ENCODE data around the gene NAPG. TPM values are rescaled to one million over a fixed set of nuclear protein-coding genes. Genes with fewer than 3 reads are reported as not detected.
"Not testable (repeated sequence)": the region's sequence is repeated elsewhere in the genome, so short reads cannot be mapped to it uniquely, and the experiment has no call there.

Gene NAPG
- total and polyA plus RNA-seq, 2 donors (not counting 3 experiments of a cell fraction or from before 2014, with no cell fraction given) = 10.8 to 34.1 TPM

DNA sequence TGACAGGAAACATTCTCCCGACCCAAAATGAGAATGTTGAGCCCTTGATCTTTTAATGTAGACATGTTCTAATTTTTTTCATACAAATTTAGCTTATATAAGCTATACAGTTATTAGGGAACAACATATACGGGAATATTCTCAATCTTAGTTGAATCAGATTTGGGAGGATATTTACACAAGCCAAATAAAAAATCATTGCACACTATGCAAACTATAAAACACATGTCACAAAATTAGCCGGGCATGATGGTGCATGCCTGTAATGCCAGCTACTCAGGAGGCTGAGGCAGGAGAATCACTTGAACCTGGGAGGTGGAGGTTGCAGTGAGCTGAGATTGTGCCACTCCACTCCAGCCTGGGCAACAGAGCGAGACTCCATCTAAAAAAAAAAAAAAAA lies 71.9 kb downstream of the NAPG start:
- H2AFZ ChIP-seq (ENCODE audit: low read depth, low read length); POLR2A ChIA-PET; H3K9me1 ChIP-seq (replicated peaks; ENCODE audit: control insufficient read depth, extremely low read depth, insufficient read depth, low read length); H3K4me1 ChIP-seq (ENCODE audit: control insufficient read depth, extremely low read depth, insufficient read depth, low read length); H3K9me3 ChIP-seq (replicated peaks; ENCODE audit: control insufficient read depth, insufficient read depth, low read length); FAIRE-seq; H3K4me2 ChIP-seq (ENCODE audit: insufficient read depth, low read length); intact Hi-C loops (cut with micrococcal nuclease); BruUV-seq (replicated peaks); H4K20me1 ChIP-seq (replicated peaks; ENCODE audit: control insufficient read depth, extremely low read depth, insufficient read depth, low read length); H3K79me2 ChIP-seq (ENCODE audit: control insufficient read depth, insufficient read depth, low read length); H3K4me3 ChIP-seq (replicated peaks in 1 of 3; ENCODE audit: insufficient read depth in 1 of 3, low read depth in 1 of 3, low read length in 3 of 3); H3K27me3 ChIP-seq (ENCODE audit: control insufficient read depth in 2 of 2, insufficient read depth in 2 of 2, low read length in 2 of 2); H3K9ac ChIP-seq (replicated peaks; ENCODE audit: extremely low read depth, insufficient read depth, low read length); H3K27ac ChIP-seq (ENCODE audit: insufficient read depth, low read depth, low read length); DNase-seq (ENCODE audit: low read depth, low spot score); H3K36me3 ChIP-seq (ENCODE audit: control insufficient read depth in 2 of 2, extremely low read depth in 1 of 2, insufficient read depth in 2 of 2, low read length in 2 of 2); dilution Hi-C loops (cut with MboI; ENCODE audit: extremely low pct_ligation_motif_present, low sequenced_read_pairs): not testable (repeated sequence)
- CTCF ChIA-PET = interaction anchor here (1.2 kb wide), 1 partner anchor 37 kb away, joined by 4 read pairs; no protein-coding TSS in a partner anchor

DNA sequence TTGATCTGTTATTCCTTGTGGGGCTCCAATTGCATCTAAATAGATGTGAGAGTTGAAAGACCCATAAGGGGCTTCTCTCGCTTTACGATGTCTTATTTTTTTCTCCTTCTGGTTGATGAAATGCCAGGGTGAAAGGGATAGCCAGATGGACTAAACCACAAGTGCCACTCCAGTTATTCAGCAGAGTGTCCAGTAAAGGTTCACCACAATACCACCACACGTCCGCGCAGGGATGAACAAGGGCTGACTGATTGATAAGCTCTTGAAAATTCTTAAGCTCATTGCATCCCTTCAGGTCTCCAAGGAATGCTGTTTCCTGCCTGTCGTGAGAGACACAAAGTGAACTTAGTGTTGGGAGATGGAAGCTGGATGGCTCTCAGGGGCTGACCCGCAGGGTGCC lies 74.9 kb downstream of the NAPG start:
- H4K20me1 ChIP-seq (replicated peaks; ENCODE audit: control insufficient read depth, extremely low read depth, insufficient read depth, low read length); POLR2A ChIA-PET; DNase-seq (ENCODE audit: low read depth, low spot score); dilution Hi-C loops (cut with MboI; ENCODE audit: extremely low pct_ligation_motif_present, low sequenced_read_pairs); H3K27me3 ChIP-seq (ENCODE audit: control insufficient read depth in 2 of 2, insufficient read depth in 2 of 2, low read length in 2 of 2); H3K9me1 ChIP-seq (replicated peaks; ENCODE audit: control insufficient read depth, extremely low read depth, insufficient read depth, low read length); H3K9me3 ChIP-seq (replicated peaks; ENCODE audit: control insufficient read depth, insufficient read depth, low read length); BruUV-seq (replicated peaks); H3K9ac ChIP-seq (replicated peaks; ENCODE audit: extremely low read depth, insufficient read depth, low read length); CTCF ChIA-PET; H3K79me2 ChIP-seq (ENCODE audit: control insufficient read depth, insufficient read depth, low read length); H3K4me3 ChIP-seq (replicated peaks in 1 of 3; ENCODE audit: insufficient read depth in 1 of 3, low read depth in 1 of 3, low read length in 3 of 3); H3K36me3 ChIP-seq (ENCODE audit: control insufficient read depth in 2 of 2, extremely low read depth in 1 of 2, insufficient read depth in 2 of 2, low read length in 2 of 2); H3K27ac ChIP-seq (ENCODE audit: insufficient read depth, low read depth, low read length); FAIRE-seq; H3K4me2 ChIP-seq (ENCODE audit: insufficient read depth, low read length); H2AFZ ChIP-seq (ENCODE audit: low read depth, low read length); H3K4me1 ChIP-seq (ENCODE audit: control insufficient read depth, extremely low read depth, insufficient read depth, low read length): not testable (repeated sequence)
- intact Hi-C loops (cut with micrococcal nuclease) = loop anchor here (10.0 kb wide), 1 partner anchor 1634 kb away; no protein-coding TSS in a partner anchor

Other genes with a start within 250 kb of the NAPG start
- gene APCDD1, start 71.4 kb upstream of the NAPG start, total RNA-seq = 0.35 and 0.95 TPM in 2 replicates
- 1.4 and 1.5 TPM in 2 replicates for gene APCDD1, start 71.4 kb upstream of the NAPG start, polyA plus RNA-seq